Measurements from ENCODE around the gene RAB8B. TPM values are rescaled to one million over a fixed set of nuclear protein-coding genes. Genes with fewer than 3 reads are reported as not detected.

The RAB8B gene
- total RNA-seq, 1 experiment from 2014 or later, result 8.5 TPM

DNA sequence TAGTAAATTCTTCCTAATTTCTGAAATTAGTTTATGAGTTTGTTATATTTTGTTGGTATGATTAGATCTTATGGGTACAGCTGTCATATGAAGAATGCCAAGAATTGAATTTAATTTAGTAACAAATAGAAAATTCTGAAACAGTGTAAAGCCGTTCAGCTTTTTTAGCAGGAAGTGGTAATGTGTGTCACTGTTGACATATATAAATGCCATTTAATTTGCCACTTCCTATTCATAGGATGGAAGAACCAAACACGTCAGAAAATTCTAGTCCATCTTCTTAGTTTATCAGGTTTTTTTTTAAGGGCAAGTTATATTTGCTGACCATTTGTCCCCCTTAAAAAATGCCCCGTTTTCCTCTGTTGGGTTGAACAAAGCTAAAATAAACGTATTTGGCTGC, 43.0 kb downstream of the RAB8B start:
- H3K9me3 ChIP-seq (ENCODE audit: low read length), result no peaks in the 10 kb centered on the region
- no peaks in the 10 kb centered on the region for H3K79me2 ChIP-seq (ENCODE audit: low read length)
- H3K36me3 ChIP-seq (ENCODE audit: low read depth, low read length), result no peaks in the 10 kb centered on the region
- H3K9me2 ChIP-seq (replicated peaks; ENCODE audit: low read length), result no peaks in the 10 kb centered on the region
- H3K27ac ChIP-seq (ENCODE audit: low read length), result no peak overlapping the region
- H4K20me1 ChIP-seq (ENCODE audit: low read length), result no peaks in the 10 kb centered on the region
- POLR2A ChIA-PET (ENCODE audit: unreplicated experiment), result interaction anchor here (0.6 to 0.7 kb wide), 3 partner anchors 24 to 230 kb away, joined by 3 to 4 read pairs (median 3); no protein-coding TSS in a partner anchor
- CTCF ChIA-PET, result no interaction called here
- H3K4me3 ChIP-seq (ENCODE audit: low read length), result no peak overlapping the region
- no peak overlapping the region for H3K9ac ChIP-seq (ENCODE audit: low read length)
- ATAC-seq (peak; percentile 31; the same call in 1 of the 2 replicates), DNase-seq (peak; percentile 56)
- intact Hi-C loops (cut with micrococcal nuclease), result no loop called here
- H3F3A ChIP-seq (ENCODE audit: low read length, unreplicated experiment), result peaks cover 4% of the 10 kb centered on the region
- no TSS peak for BruUV-seq (replicated peaks)
- peak overlapping the region; percentile 60 for H3K4me2 ChIP-seq (ENCODE audit: low read length)
- H2AFZ ChIP-seq (ENCODE audit: low read length), result no peak overlapping the region
- H3K4me1 ChIP-seq (ENCODE audit: insufficient read depth, low read length), result peaks cover 56% of the 10 kb centered on the region
- H3K27me3 ChIP-seq (ENCODE audit: low read length), result no peaks in the 10 kb centered on the region
- no peak for TF ChIP-seq EZH2phosphoT487 (IDR thresholded peaks at IDR 0.05; ENCODE audit: borderline replicate concordance, low read length)
- no peak for TF ChIP-seq CTCF (conservative IDR thresholded peaks at IDR 0.05; ENCODE audit: low read depth, low read length)
- TF ChIP-seq EZH2 (IDR thresholded peaks at IDR 0.05; ENCODE audit: low read length, unreplicated experiment), result no peak

GRCh38 chr15:63232943-63233342, 43.5 kb downstream of the RAB8B start:
- DNase-seq, result no peak
- Histone ChIP-seq H3K79me2 (ENCODE audit: low read length) (no peaks in the 10 kb centered on the region), H3K4me3 (ENCODE audit: low read length) (no peak overlapping the region), H3K4me2 (ENCODE audit: low read length) (no peak overlapping the region), H3K9me2 (replicated peaks; ENCODE audit: low read length) (no peaks in the 10 kb centered on the region), H3F3A (ENCODE audit: low read length, unreplicated experiment) (peaks cover 4% of the 10 kb centered on the region), H2AFZ (ENCODE audit: low read length) (no peak overlapping the region), H3K36me3 (ENCODE audit: low read depth, low read length) (no peaks in the 10 kb centered on the region), H3K9me3 (ENCODE audit: low read length) (no peaks in the 10 kb centered on the region), H4K20me1 (ENCODE audit: low read length) (no peaks in the 10 kb centered on the region), H3K27me3 (ENCODE audit: low read length) (no peaks in the 10 kb centered on the region), H3K4me1 (ENCODE audit: insufficient read depth, low read length) (peaks cover 56% of the 10 kb centered on the region), H3K27ac (ENCODE audit: low read length) (0 out of 2 replicates have a peak overlapping the region, but pooled peaks have one; percentile 66), H3K9ac (ENCODE audit: low read length) (no peak overlapping the region)
- intact Hi-C loops (cut with micrococcal nuclease), result no loop called here
- CTCF ChIA-PET, result no interaction called here
- no peak for ATAC-seq
- BruUV-seq (replicated peaks), result no TSS peak
- POLR2A ChIA-PET (ENCODE audit: unreplicated experiment), result interaction anchor here (0.6 to 0.7 kb wide), 3 partner anchors 23 to 230 kb away, joined by 3 to 4 read pairs (median 3); no protein-coding TSS in a partner anchor
- TF ChIP-seq CTCF (conservative IDR thresholded peaks at IDR 0.05; ENCODE audit: low read depth, low read length) (no peak), EZH2 (IDR thresholded peaks at IDR 0.05; ENCODE audit: low read length, unreplicated experiment) (no peak), EZH2phosphoT487 (IDR thresholded peaks at IDR 0.05; ENCODE audit: borderline replicate concordance, low read length) (no peak)

DNA sequence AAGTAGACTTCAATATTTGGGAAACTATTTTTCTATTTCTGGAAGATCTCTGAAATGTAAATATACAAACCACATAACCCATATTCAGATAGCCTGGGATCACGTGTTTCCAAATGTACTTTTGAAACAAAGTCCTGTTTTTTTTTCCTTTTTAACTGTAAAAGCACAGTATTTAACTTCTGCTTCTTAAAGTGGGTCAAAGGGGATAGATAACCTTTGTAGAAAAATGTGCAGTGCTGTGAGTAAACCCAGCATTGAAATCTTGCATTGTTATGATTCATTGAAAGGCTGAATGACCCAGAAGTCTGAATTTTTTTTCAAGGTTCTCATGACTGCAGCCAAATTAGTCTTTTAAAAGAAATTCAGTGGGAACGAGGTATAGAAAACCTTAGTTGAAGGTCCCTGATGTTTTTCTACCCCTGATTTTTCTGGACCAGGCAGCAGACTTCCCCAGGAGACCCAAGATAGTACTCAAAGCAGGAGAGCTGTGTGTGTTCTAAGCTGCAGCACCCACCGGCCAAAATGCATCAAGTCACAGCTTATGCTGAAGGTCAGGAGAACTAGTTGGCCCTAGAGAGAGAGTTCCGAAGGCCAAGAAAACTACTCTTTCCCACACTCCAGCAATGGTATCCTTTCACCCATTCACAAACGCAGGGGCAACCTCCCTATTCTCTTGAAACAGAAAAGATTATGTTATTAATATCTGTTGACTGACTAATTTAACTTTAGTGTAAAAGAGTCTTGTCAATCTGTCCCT, 44.4 kb downstream of the RAB8B start:
- Histone ChIP-seq H3K9ac (ENCODE audit: low read length) (peak overlapping the region; percentile 8; the same call in 1 of the 2 replicates), H3K9me2 (replicated peaks; ENCODE audit: low read length) (no peaks in the 10 kb centered on the region), H3K36me3 (ENCODE audit: low read depth, low read length) (no peaks in the 10 kb centered on the region), H4K20me1 (ENCODE audit: low read length) (no peaks in the 10 kb centered on the region), H3K27me3 (ENCODE audit: low read length) (no peaks in the 10 kb centered on the region), H3K4me1 (ENCODE audit: insufficient read depth, low read length) (peaks cover 58% of the 10 kb centered on the region), H2AFZ (ENCODE audit: low read length) (no peak overlapping the region), H3K27ac (ENCODE audit: low read length) (peak overlapping the region; percentile 66), H3K4me2 (ENCODE audit: low read length) (peak overlapping the region; percentile 57), H3K79me2 (ENCODE audit: low read length) (no peaks in the 10 kb centered on the region), H3K4me3 (ENCODE audit: low read length) (no peak overlapping the region), H3K9me3 (ENCODE audit: low read length) (no peaks in the 10 kb centered on the region), H3F3A (ENCODE audit: low read length, unreplicated experiment) (peaks cover 4% of the 10 kb centered on the region)
- ChIA-PET CTCF (interaction anchor here (0.6 kb wide), 1 partner anchor 68 kb away, joined by 3 read pairs; no protein-coding TSS in a partner anchor), POLR2A (ENCODE audit: unreplicated experiment) (interaction anchor here (0.6 to 0.8 kb wide), 2 partner anchors 30 to 83 kb away, joined by 3 to 5 read pairs; no protein-coding TSS in a partner anchor)
- TF ChIP-seq EZH2phosphoT487 (IDR thresholded peaks at IDR 0.05; ENCODE audit: borderline replicate concordance, low read length) (no peak), EZH2 (IDR thresholded peaks at IDR 0.05; ENCODE audit: low read length, unreplicated experiment) (no peak), CTCF (conservative IDR thresholded peaks at IDR 0.05; ENCODE audit: low read depth, low read length) (no peak)
- intact Hi-C loops (cut with micrococcal nuclease), result no loop called here
- BruUV-seq (replicated peaks), result no TSS peak
- peak; percentile 48 for DNase-seq
- ATAC-seq, result peak; percentile 44
